ENCODE measurements around the gene CTSE. TPM values are rescaled to one million over a fixed set of nuclear protein-coding genes. Genes with fewer than 3 reads are reported as not detected.
A peak's percentile ranks its signal among the peaks of the same experiment; 100 is the strongest.
"Not testable (repeated sequence)": the region's sequence is repeated elsewhere in the genome, so short reads cannot be mapped to it uniquely, and the experiment has no call there.

The CTSE gene
- total RNA-seq, 1 experiment from 2014 or later = 425 TPM

- BruUV-seq (replicated peaks); H3K27me3 Mint-ChIP-seq (ENCODE audit: unreplicated experiment); DNase-seq; H3K9me3 Mint-ChIP-seq (ENCODE audit: low read depth, unreplicated experiment); intact Hi-C loops (cut with micrococcal nuclease; ENCODE audit: unreplicated experiment): not testable (repeated sequence)
- H3K4me1 Mint-ChIP-seq (ENCODE audit: low read depth, unreplicated experiment) = peaks cover 86% of the 10 kb centered on the region
- peak overlapping the region; percentile 94 for H3K4me3 Mint-ChIP-seq (ENCODE audit: low read depth, unreplicated experiment)
- peaks cover 74% of the 10 kb centered on the region for H3K36me3 Mint-ChIP-seq (ENCODE audit: insufficient read depth, unreplicated experiment)
- CTCF ChIA-PET = interaction anchor here (0.6 to 1.9 kb wide), 2 partner anchors 18 to 69 kb away, joined by 5 to 6 read pairs; no protein-coding TSS in a partner anchor
- H3K27ac Mint-ChIP-seq (ENCODE audit: unreplicated experiment) = peak overlapping the region; percentile 99
Measured at GRCh38 chr1:206053616-206054015, 29.9 kb upstream of the CTSE start.

- H3K27ac Mint-ChIP-seq (ENCODE audit: unreplicated experiment) = peak within 1 kb of the TSS; percentile 99
- CTCF ChIA-PET = interaction anchor here (1.2 kb wide), 1 partner anchor 13 kb away, joined by 6 read pairs; no protein-coding TSS in a partner anchor
- H3K9me3 Mint-ChIP-seq (ENCODE audit: low read depth, unreplicated experiment); intact Hi-C loops (cut with micrococcal nuclease; ENCODE audit: unreplicated experiment); H3K27me3 Mint-ChIP-seq (ENCODE audit: unreplicated experiment): not testable (repeated sequence)
- peaks cover 74% of the 10 kb centered on the region for H3K36me3 Mint-ChIP-seq (ENCODE audit: insufficient read depth, unreplicated experiment)
- BruUV-seq (replicated peaks) = TSS peak; percentile 54
- DNase-seq = peak; percentile 76
- H3K4me3 Mint-ChIP-seq (ENCODE audit: low read depth, unreplicated experiment) = peak within 1 kb of the TSS; percentile 94
- H3K4me1 Mint-ChIP-seq (ENCODE audit: low read depth, unreplicated experiment) = peaks cover 86% of the 10 kb centered on the region
Measured at GRCh38 chr1:206052919-206053610, 29.4 kb upstream of the CTSE start, which contains the start of gene RHEX. Gene RHEX (plus strand): TSS chr1:206053173. CDS start chr1:206097829, 44,656 bp downstream.

GRCh38 chr1:206052231-206052865 lies 28.7 kb upstream of the CTSE start:
- Mint-ChIP-seq H3K36me3 (ENCODE audit: insufficient read depth, unreplicated experiment) (peaks cover 73% of the 10 kb centered on the region), H3K4me3 (ENCODE audit: low read depth, unreplicated experiment) (peak overlapping the region; percentile 94), H3K4me1 (ENCODE audit: low read depth, unreplicated experiment) (peaks cover 86% of the 10 kb centered on the region), H3K27ac (ENCODE audit: unreplicated experiment) (peak overlapping the region; percentile 99)
- BruUV-seq (replicated peaks); intact Hi-C loops (cut with micrococcal nuclease; ENCODE audit: unreplicated experiment); DNase-seq; H3K27me3 Mint-ChIP-seq (ENCODE audit: unreplicated experiment); H3K9me3 Mint-ChIP-seq (ENCODE audit: low read depth, unreplicated experiment): not testable (repeated sequence)
- CTCF ChIA-PET = interaction anchor here (0.9 to 2.3 kb wide), 5 partner anchors 13 to 134 kb away, joined by 3 to 6 read pairs (median 4); no protein-coding TSS in a partner anchor

- CTCF ChIA-PET = interaction anchor here (0.6 to 2.3 kb wide), 5 partner anchors 16 to 132 kb away, joined by 3 to 6 read pairs (median 3); no protein-coding TSS in a partner anchor
- Mint-ChIP-seq H3K4me3 (ENCODE audit: low read depth, unreplicated experiment) (peak overlapping the region; percentile 94), H3K27ac (ENCODE audit: unreplicated experiment) (peak overlapping the region; percentile 99), H3K4me1 (ENCODE audit: low read depth, unreplicated experiment) (peaks cover 72% of the 10 kb centered on the region), H3K27me3 (ENCODE audit: unreplicated experiment) (no peaks in the 10 kb centered on the region), H3K36me3 (ENCODE audit: insufficient read depth, unreplicated experiment) (peaks cover 63% of the 10 kb centered on the region), H3K9me3 (ENCODE audit: low read depth, unreplicated experiment) (no peaks in the 10 kb centered on the region)
- no peak for TF ChIP-seq CTCF (IDR thresholded peaks at IDR 0.05; ENCODE audit: unreplicated experiment)
- peak; percentile 89 for DNase-seq
- intact Hi-C loops (cut with micrococcal nuclease; ENCODE audit: unreplicated experiment) = loop anchor here (1.0 kb wide), 1 partner anchor 20 kb away; no protein-coding TSS in a partner anchor
- BruUV-seq (replicated peaks) = no TSS peak
Measured at GRCh38 chr1:206050655-206051235, 27.1 kb upstream of the CTSE start.

GRCh38 chr1:206049919-206050600 lies 26.4 kb upstream of the CTSE start:
- Mint-ChIP-seq H3K4me1 (ENCODE audit: low read depth, unreplicated experiment) (peaks cover 65% of the 10 kb centered on the region), H3K36me3 (ENCODE audit: insufficient read depth, unreplicated experiment) (peaks cover 56% of the 10 kb centered on the region), H3K9me3 (ENCODE audit: low read depth, unreplicated experiment) (no peaks in the 10 kb centered on the region), H3K27me3 (ENCODE audit: unreplicated experiment) (no peaks in the 10 kb centered on the region), H3K4me3 (ENCODE audit: low read depth, unreplicated experiment) (no peak overlapping the region), H3K27ac (ENCODE audit: unreplicated experiment) (peak overlapping the region; percentile 99)
- TF ChIP-seq CTCF (IDR thresholded peaks at IDR 0.05; ENCODE audit: unreplicated experiment) = no peak
- BruUV-seq (replicated peaks) = no TSS peak
- intact Hi-C loops (cut with micrococcal nuclease; ENCODE audit: unreplicated experiment) = loop anchor here (1.0 kb wide), 1 partner anchor 20 kb away; no protein-coding TSS in a partner anchor
- CTCF ChIA-PET = interaction anchor here (0.8 to 2.3 kb wide), 3 partner anchors 20 to 66 kb away, joined by 3 to 6 read pairs (median 5); no protein-coding TSS in a partner anchor
- no peak for DNase-seq
